Esophagus squamous epithelium (tissue), 4 donors: ENCODE results near the gene PLAC9.

ENCODE experiments used
- CTCF ChIP-seq, 6 experiments: fragments of 450-650 bp in 4 of 6; fragments of 200-600 bp in 2 of 6; sonication (generic) in 2 of 6; IDR thresholded peaks; one replicate each; pipeline ENCODE4 v1.5.1; 2016 to 2019; ENCODE audit warnings: antibody characterized with exemption in 6 of 6, mild to moderate bottlenecking in 4 of 6, moderate library complexity in 4 of 6
- POLR2A ChIP-seq, 4 donors: fragments of 450-650 bp; IDR thresholded peaks; one replicate each; pipeline ENCODE4 v1.6.1; 2017; ENCODE audit warnings: antibody characterized with exemption in 4 of 4, mild to moderate bottlenecking in 4 of 4, moderate library complexity in 3 of 4

- TF ChIP-seq CTCF (IDR thresholded peaks at IDR 0.05) (no peak), POLR2A (IDR thresholded peaks at IDR 0.05) (no peak)
These were observed 7.7 kb downstream of the PLAC9 start for GRCh38 chr10:80140251-80140650.
